ENCODE results near the gene MOXD1. TPM values are rescaled to one million over a fixed set of nuclear protein-coding genes. Genes with fewer than 3 reads are reported as not detected.
"Not testable (repeated sequence)": the region's sequence is repeated elsewhere in the genome, so short reads cannot be mapped to it uniquely, and the experiment has no call there.

Gene MOXD1
- total RNA-seq, 2 donors from 2014 or later, result 2.0 to 4.2 TPM

DNA sequence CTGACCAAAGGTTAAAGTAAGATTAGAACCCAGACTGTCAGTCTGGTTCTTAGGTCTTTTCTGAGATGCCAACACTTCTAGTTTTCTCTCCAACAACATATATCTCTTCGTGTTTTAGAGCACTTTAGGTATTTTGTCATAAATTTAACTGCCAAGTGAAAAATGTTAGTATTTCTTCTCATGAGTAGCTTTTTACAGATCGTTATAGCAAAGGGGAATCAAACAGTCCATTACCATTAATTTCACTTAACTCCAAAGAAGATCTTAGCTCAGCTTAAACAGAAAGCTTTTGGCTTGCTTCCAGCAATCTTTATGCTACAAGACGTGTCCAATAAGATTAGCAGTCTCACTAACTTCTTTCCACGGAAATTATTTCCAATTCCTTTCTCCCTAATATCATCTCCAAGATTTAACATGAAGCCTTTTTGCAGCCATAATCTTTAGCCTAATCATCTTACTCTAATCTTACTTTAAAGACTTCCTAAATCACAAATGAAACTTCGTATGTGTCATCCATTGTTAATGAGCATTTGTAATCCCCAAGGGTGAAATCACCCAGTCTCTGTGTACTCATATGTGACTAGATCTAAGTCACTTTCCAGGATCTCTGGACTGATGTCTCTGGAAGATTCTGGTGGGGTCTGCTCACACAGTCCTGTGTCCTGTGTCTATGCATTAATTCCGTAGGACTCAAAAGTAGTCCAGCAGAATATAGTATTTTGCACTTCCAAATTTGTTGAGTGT lies 38.7 kb downstream of the MOXD1 start:
- DNase-seq (ENCODE audit: low spot score), result no peak
- intact Hi-C loops (cut with DNase I), result no loop called here

DNA sequence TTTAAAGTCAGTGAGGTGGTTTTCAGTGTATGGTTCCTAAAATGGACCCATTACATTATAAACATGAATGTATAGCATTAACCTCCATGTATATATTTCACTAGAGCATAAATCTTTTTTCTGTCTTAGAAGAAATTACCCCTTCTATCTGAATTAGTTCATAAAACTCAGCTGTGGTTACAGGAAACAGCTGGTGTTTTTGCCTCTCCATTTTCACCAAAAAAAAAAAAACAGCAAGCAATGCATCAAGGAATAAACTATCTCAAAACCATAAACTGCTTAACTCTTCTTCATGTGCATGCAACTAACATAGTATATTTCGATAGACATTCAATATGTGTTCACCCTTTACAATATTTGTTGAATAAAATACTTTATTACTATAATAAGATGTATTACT lies 40.2 kb downstream of the MOXD1 start:
- DNase-seq (ENCODE audit: low spot score), result no peak
- intact Hi-C loops (cut with DNase I), result no loop called here

DNA sequence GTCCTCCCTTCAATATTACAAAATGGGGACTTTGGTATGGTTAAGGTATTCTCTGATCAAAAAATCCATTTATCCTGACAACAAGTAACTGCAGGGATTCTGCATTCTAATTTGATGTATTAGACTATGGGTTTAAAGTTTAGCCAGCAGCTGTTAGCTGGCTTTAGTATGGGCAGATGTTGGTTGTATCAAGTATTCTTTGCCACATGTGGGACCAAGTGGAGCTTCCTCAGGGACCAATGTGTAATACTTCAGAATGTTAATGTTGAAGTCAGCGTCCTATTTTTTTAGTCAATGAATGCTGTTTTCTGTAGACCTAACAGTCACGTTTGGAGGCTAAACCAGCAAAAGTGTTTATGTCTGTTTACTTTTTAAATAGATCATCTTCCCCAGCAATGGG lies 41.4 kb downstream of the MOXD1 start:
- intact Hi-C loops (cut with DNase I), result no loop called here
- DNase-seq (ENCODE audit: low spot score), result no peak

DNA sequence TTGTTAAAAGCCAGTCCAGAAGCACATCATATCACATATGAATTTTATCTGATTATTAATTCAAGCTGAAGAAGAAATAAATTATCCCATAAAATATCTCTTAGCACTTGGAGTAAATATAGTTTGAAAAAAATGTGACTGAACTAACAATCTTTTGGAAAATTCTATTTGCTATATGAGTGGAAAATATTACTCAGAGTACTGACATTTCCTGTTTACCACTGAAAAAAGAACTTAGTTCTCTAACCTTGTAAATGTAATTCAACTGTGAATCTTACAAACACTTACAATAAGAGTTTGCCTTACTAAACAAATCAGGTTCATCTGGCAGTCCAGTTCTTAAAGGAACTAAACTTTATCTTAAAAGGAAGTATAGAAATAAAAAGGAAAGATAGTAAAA lies 44.2 kb downstream of the MOXD1 start:
- intact Hi-C loops (cut with DNase I), result no loop called here
- DNase-seq (ENCODE audit: low spot score), result no peak

DNA sequence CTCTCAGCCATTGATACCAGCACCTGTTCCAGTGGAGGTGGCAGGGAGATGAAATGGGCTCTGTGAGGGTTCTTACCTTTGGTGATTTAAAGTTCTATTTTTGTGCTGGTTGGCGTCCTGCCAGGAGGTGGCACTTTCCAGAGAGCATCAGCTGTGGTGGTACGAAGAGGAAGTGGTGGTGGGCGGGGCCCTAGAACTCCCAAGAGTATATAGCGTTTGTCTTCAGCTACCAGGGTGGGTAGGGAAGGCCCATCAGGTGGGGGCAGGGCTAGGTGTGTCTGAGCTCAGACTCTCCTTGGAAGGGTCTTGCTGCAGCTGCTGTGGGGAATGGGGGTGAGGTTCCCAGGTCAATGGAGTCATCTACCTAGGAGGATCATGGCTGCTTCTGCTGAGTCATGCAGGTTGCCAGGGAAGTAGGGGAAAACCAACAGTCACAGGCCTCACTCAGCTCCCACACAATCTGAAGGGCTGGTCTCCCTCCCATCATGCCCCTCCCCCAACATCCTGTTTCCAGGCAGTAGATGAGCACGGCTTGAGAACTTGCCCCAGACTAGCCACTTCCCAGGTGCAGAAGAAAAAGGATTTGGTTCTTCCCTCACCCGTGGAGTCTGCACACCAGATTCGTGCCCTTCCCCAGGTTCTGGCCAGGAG lies 46.6 kb downstream of the MOXD1 start:
- intact Hi-C loops (cut with DNase I), result no loop called here
- no peak for DNase-seq (ENCODE audit: low spot score)

DNA sequence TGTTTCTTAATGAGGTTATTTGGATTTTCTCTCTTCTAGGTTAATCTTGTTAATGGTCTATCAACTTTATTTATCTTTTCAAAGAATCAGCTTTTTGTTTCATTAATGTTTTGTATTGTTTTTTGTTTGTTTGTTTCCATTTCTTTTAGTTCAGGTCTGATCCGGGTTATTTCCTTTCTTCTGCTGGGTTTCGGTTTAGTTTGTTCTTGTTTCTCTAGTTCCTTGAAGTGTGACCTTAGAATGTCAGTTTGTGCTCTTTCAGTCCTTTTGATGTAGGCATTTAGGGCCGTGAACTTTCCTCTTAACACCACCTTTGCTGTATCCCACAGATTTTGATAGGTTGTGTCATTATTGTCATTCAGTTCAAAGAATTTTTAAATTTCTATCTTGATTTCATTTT lies 49.3 kb downstream of the MOXD1 start:
- DNase-seq (ENCODE audit: low spot score); intact Hi-C loops (cut with DNase I): not testable (repeated sequence)

DNA sequence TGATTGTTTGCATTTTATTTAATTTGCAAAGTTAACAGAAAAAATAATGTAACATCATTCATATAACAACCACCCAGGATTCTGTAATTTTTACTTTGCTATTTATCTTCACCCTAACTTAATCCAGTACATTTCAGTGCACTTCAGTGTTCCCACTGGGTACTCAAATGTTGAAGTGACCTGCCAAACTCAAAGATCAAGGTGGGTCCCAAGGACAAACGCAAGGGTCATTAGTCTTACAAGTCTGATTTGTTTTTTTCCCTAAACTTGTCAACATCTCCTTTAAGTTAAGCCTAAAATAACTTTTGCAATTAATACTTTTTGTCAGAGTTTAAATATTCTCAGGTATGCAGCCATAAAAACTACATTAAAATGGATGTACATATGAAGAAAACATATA lies 53.0 kb downstream of the MOXD1 start:
- intact Hi-C loops (cut with DNase I), result no loop called here
- DNase-seq (ENCODE audit: low spot score), result no peak

DNA sequence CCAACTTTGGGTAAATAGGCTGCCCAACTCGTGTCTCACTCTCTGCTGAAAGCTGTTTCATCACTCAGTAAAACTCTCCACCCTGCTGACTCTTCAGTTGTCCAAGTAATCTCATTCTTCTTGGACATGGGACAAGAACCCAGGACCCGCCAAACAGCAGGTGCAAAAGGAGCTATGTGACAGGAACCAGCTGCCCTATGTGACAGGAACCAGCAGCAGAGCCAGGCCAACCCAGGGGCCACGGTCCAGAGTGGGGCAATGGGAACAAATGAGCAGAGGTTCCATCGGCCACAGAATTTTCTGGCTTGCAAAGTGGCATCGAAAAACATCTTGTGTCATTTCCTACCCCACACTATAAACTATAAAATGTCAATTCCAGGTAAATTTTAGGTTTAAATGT lies 56.5 kb downstream of the MOXD1 start:
- intact Hi-C loops (cut with DNase I), result no loop called here
- DNase-seq (ENCODE audit: low spot score), result no peak

DNA sequence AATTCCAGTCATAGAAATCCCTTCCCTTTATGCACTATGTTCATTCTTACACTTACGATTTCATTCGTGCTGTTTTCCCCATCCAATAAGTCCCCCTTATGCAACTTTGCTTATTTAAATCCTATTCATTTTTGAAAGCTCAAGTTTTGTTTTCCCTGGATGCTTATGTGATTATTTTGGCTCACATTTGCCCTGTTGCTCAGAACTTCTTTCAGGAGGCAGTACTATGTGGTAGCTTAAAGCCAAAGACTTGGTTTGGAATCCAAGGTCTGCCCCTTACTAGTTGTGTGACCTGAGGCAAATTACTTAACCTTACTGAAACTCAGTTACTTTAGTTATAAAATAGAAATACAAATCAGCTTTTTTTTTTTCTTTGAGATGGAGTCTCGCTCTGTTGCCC lies 59.6 kb downstream of the MOXD1 start:
- intact Hi-C loops (cut with DNase I), result no loop called here
- DNase-seq (ENCODE audit: low spot score), result no peak

DNA sequence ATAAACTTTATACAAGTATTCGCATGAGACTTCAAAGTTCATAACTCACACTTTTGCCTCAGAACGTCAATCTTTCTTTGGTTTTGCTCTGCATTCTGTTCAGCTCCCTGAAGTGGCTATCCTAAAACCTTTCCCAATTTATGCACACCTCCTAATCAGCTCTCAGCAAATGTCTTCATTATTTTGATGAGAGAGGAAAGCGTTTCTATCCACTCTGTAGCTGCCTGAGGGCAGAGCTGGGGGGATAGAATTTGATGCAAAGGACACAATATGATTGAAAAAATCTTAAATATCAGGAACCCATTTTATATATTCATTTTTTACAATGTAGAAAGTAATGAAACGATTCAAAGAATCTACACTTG lies 66.8 kb downstream of the MOXD1 start:
- no peak for DNase-seq (ENCODE audit: low spot score)
- intact Hi-C loops (cut with DNase I), result no loop called here

DNA sequence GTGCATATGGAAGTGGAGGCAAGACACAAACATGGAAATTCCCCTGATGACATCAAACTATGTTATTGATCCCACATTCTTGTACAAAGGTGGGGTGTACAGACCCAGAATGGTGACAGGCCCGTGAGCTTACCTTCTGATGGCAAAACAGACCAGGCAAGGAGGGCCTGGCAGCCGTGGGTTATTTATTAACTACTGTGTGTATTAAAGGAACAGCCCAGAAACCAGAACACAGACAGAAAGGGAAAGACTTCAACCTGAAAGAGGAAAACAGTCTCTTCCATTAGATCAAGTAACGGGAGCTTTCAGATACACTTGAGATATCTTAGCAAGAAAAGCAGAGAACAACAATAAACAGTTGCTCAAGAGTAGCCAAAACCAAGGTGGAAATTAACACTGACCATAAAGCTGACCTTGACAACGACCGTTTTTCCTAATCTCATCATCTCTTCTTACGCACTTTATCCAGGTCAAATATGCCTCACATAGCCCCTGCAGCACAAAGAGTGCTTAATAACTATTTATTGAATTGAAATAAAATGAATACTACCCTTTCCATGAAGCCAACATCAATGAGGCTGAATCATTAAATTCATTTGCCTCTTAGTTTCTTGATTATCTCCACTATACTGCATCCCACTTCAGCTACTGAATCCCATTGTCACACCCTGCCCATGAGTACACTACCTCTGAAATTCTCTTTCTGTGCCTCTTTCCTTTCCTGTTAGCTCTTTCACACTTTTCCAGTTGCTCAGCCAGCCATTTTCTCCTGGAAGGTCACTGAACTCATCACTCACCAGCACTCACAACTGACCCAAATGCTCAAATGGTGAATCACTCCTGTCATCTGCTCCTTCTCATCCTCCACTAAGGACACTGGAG lies 67.4 kb downstream of the MOXD1 start:
- no peak for DNase-seq (ENCODE audit: low spot score)
- intact Hi-C loops (cut with DNase I), result no loop called here

DNA sequence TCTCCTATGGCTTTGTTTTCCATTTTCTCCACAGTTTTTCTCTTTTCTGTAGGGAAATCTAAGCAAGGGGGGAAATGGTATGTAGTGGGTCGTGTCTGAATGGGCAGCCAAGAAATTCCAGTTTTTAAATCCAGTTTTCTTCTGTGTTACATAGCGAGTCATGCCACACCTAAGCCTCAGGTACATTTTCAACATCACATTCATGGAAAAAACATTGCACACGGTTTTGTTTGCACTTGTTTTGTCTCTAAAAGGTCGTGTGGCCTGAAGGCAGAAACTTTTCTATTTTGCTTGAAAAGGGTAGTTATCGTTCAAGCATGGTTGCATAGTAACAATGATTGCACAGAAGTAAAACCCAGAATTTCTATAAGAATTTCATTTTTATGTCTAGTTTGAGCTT lies 70.5 kb downstream of the MOXD1 start:
- no peak for DNase-seq (ENCODE audit: low spot score)
- intact Hi-C loops (cut with DNase I), result no loop called here

DNA sequence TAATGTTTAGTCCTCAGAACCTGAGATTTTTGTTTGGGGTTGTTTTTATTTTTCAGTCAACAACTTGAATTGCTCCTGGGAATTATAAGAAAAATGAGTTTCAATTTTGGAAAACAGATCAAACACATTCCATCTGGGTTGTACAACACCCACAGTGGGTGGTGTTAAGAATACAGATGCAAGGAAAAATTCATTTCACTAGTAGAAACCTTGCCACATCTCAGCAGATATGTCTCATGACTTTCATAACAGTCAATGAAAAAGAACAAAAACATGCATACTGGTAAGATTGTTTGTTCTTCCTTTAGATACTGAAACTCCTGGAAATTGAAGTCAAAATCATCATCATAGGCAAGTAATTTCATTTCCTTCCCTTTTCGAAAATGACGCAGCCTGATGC lies 78.9 kb downstream of the MOXD1 start:
- no peak for DNase-seq (ENCODE audit: low spot score)
- intact Hi-C loops (cut with DNase I), result no loop called here

DNA sequence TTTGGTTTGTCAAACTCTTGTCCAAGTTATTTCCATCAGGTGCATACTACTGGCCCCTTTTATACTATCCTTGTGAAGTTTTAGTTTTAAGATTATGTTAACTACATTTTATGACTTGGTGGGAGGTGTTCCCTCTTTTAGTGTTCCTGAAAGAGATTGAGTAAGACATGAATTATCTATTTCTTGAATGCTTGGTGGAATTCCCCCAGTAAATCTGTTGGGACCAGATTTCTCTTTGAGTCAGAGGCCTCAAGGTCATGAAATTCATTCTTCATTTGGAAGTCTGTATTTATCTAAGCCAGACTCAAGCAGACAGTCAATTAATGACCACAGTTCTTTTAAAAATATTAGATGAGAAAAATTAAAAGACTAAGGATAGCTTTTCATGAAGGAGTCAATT lies 81.3 kb downstream of the MOXD1 start:
- intact Hi-C loops (cut with DNase I), result no loop called here

DNA sequence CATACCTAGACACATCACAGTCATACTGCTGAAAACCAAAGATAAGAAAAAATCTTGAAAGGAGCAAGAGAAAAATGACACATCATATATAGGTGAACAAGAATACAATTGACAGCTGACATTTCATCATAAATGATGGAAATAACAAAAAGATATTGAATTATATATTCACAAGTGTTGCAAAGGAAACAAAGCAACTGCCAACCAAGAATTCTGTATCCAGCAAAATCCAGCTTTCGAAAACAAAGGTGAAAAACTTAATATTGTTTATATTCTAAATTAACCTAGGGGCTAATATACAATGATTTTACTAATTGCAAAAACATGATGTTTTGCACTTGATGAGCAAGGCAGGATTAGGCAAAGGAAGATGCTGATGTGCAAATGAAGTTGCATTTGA lies 84.3 kb downstream of the MOXD1 start:
- no peak for DNase-seq (ENCODE audit: low spot score)
- intact Hi-C loops (cut with DNase I), result no loop called here

More for the DNA sequence above, 81.3 kb downstream of the MOXD1 start:
- DNase-seq (ENCODE audit: low spot score), result no peak

DNA sequence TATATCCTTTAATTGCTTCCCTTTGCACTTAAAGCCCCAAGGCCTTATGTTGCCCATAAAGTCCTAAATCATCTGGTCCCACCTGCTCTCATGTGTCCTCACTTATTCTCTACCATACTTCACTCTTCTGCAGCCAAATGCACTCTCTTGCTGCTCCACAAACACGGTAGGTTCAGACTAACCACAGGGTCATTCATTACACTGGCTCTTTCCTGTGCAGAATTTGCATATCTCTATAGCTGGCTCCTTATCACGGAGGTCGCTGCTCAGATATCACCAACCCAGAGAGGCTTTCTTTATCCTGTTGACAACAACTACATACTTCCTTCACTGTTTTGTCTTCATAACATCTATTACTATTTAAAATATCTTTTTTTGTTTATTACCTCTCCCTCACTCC lies 86.8 kb downstream of the MOXD1 start:
- intact Hi-C loops (cut with DNase I), result no loop called here
- no peak for DNase-seq (ENCODE audit: low spot score)

DNA sequence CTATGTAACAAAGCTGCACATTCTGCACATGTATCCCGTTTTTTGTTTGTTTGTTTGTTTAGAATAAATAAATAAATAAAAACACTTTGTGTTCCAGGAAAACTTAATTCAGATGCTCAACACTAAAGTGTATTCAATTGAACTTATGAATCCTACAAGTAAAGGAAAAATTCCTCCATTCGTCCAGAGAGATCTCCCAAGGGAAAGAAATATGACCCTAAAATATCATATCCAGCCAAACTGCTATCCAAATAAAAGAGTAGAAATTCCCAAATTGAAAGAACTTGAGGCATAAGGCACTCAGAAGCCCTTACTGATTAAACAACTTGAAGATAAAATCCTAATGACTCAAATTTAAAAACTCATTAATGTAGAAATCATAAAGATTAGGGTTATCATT lies 90.4 kb downstream of the MOXD1 start:
- DNase-seq (ENCODE audit: low spot score), result no peak
- intact Hi-C loops (cut with DNase I), result no loop called here

DNA sequence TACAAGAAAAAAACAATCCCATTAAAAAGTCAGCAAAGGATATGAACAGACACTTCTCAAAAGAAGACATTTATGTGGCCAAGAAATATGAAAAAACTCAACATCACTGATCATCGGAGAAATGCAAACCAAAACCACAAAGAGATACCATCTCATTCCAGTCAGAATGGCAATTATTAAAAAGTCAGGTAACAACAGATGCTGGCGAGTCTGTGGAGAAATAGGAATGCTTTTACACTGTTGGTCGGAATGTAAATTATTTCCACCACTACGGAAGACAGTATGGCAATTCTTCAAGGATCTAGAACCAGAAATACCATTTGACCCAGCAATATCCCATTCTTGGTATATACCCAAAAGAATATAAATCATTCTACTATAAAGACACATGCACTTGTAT lies 91.1 kb downstream of the MOXD1 start:
- DNase-seq (ENCODE audit: low spot score); intact Hi-C loops (cut with DNase I): not testable (repeated sequence)

DNA sequence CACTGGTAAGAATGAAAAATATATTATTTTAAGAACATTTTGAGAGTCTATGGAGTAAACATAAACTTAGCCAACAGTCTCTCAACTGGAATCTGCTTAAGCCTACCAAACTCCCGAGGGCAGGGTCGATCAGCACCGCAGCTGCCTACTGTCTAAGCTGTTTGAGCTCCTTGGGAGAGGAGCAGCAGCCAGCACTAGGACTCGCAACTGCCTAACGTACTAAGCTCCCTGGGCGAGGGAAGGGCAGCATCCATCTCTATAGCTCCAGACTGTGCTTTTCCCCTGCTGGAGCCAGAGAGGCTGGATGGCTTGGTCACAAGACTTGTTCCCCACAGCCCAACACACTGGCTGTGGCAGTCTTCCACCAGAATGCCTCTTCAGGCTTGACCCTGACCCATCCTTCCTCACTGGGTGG lies 96.4 kb downstream of the MOXD1 start:
- DNase-seq (ENCODE audit: low spot score), result no peak
- intact Hi-C loops (cut with DNase I), result no loop called here

DNA sequence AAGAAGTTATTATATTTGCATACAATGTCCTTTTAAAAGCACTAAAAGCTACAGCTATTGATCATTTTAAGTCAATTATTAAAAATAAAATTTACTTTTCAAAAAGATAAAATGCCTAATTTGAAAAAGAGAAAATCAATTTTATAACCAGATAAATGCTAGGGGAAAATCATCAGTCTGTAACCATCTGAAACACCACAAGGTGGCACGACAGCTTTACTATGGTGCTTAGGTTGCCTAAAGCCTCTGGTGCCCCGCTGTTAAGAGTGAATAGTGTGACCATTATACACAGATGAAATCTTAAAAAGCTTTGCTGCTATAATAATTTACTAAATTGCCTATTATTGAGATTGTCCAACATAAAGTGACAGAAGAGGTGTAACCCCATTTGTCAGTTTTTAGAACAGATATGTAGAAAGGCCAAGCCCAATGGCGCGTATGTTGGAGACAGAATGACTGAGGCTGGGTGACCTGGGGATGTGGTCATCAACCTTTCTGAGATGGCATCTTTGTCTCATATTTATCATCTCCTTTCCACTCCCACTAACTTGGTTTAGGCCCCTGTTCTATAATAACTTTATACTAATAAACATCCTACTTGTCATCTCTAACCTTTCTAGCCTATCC lies 100.8 kb downstream of the MOXD1 start:
- intact Hi-C loops (cut with DNase I), result no loop called here
- no peak for DNase-seq (ENCODE audit: low spot score)
